ENCODE measurements around the gene SERPINB3.

- TF ChIP-seq, protein P1, sequence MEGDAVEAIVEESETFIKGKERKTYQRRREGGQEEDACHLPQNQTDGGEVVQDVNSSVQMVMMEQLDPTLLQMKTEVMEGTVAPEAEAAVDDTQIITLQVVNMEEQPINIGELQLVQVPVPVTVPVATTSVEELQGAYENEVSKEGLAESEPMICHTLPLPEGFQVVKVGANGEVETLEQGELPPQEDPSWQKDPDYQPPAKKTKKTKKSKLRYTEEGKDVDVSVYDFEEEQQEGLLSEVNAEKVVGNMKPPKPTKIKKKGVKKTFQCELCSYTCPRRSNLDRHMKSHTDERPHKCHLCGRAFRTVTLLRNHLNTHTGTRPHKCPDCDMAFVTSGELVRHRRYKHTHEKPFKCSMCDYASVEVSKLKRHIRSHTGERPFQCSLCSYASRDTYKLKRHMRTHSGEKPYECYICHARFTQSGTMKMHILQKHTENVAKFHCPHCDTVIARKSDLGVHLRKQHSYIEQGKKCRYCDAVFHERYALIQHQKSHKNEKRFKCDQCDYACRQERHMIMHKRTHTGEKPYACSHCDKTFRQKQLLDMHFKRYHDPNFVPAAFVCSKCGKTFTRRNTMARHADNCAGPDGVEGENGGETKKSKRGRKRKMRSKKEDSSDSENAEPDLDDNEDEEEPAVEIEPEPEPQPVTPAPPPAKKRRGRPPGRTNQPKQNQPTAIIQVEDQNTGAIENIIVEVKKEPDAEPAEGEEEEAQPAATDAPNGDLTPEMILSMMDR (IDR thresholded peaks at IDR 0.05; ENCODE audit: low read length): no peak
- no peak for TF ChIP-seq EZH2 (IDR thresholded peaks at IDR 0.05; ENCODE audit: borderline replicate concordance, low read length)
Measured at GRCh38 chr18:63648241-63648640, 13.5 kb downstream of the SERPINB3 start.

All from OCI-LY1 (cell line).